HG02571 (cell line): Measurements from ENCODE around the gene OR7D2.
"Not testable (repeated sequence)": the region's sequence is repeated elsewhere in the genome, so short reads cannot be mapped to it uniquely, and the experiment has no call there.

ENCODE experiments used
- ATAC-seq: cut with Tn5 transposase; IDR thresholded peaks from one replicate; pipeline ENCODE4 v1.9.1; 2021; ENCODE audit warnings: mild to moderate bottlenecking, moderate library complexity; ENCODE audit not compliant: unreplicated experiment

The OR7D2 gene

DNA sequence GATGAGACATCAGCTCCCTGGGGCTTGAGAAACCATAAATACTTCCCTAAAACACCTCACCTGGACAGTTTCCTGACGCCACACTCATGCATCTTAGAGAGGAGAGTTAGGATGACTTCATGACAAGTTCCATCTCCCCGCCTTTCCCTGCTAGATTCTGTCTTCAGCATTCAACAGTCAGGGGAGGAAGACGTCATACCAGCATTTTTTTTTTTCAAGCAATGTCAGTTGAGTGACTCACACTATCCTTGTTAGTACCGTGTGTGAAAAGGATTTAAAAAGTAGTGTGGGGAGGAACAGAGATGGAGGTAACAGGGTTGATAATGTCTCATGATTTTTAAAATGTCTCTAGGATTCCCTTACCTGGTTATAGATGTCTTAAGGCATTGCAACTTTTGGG, at the start of gene OR7D2:
Gene OR7D2 (plus strand): TSS at position 79 of the 400 bp plus-strand sequence. CDS start 6,803 bp downstream, outside the sequence.
- ATAC-seq, result no peak

DNA sequence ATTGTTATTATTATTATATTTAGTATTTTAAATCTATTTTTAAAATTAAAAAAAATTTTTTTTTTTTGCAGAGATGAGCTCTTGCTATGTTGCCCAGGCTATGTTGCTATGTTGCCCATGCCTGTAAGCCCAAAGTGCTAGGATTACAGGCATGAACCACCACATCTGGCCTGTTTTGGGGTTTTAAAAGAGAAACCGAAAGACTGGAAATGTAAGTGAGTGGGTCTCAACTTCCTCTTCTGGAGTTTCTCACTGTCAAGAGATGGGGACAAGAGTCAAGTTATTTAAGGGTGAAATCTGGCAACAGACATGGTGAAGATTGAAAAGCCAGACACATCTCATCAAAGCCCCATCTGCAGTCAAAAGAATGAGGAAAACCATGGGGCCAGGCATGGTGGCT, 47.8 kb upstream of the OR7D2 start:
- no peak for ATAC-seq

DNA sequence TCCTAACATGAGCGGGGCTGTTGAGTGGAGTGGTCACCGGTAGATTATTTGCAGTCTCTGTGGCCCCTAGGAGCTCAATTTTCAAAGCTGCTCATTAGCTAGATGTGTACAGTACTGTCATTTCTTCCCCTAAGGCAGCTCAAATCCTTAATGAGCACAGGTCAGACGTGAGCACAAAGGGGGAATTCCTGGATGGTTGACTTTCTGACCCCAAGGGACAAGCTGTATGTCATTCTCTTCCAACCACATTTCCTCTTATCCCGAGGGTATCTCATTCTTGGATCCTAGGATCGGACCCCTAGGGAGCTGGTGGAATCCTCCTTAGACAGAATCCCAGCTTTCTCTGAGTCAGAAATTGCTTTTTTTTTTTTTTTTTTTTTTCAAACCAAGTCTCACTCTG, 46.4 kb upstream of the OR7D2 start:
- ATAC-seq, result no peak

DNA sequence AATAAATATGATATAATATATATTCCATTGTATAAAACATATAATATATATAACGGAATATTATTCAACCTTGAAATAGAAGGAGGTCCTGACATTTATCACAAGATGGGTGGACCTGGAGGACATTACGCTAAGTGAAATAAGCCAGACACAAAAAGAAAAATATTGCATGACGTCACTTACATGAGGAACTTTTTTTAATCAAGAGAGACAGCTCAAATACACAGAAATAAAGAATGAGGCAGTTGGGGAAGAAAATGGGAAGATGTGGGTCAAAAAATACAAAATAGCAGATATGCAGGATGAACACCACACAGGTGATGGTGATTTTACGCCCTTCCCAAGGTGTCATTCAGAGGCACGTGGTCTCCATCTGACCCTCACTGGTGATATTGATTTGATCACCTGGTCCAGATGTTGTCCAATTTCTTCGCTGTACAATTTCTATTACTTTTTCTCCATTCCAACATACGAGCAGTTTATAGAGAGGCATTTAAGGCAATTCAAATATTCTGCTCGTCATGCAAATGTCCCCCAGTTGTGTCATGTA, 39.1 kb upstream of the OR7D2 start:
- peak; percentile 12 for ATAC-seq

DNA sequence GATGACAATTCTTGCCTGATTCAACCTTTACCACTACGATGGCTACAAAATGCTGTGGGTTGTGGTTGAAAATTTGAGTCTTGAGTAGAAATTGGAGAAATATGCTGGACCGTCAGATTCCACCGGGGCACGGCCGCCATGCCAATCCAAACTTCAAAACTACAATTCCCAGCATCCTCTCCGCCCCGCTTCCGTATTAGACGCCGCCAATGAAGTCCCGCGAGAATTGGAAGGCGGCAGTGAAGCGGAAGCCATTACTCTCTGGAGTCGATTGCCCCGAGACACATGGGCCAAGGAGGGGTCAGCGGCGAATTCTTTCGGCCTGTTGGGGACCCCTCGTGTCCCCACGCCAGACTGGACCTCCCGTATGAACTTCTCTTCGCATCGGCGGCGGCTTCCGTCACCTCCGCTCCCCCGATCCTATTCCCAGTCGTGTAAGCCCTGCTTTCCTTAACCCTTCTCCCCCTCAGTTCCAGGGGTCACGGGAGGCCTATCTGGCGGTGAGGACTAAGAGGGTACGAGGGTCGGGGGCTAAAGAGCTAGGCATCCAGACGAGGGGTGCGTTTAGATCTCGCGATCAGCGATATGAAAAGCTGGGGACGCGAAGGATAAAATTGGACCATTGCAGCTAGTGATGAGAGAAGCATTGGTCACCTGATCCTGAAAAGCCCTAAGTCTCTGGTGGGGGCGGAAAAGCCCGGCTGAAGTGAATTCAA, 38.5 kb upstream of the OR7D2 start, which contains the start of gene ZNF317:
Gene ZNF317 (plus strand): TSS at position 239 of the 716 bp plus-strand sequence. CDS start 15,620 bp downstream, outside the sequence.
- ATAC-seq, result peak; percentile 96

DNA sequence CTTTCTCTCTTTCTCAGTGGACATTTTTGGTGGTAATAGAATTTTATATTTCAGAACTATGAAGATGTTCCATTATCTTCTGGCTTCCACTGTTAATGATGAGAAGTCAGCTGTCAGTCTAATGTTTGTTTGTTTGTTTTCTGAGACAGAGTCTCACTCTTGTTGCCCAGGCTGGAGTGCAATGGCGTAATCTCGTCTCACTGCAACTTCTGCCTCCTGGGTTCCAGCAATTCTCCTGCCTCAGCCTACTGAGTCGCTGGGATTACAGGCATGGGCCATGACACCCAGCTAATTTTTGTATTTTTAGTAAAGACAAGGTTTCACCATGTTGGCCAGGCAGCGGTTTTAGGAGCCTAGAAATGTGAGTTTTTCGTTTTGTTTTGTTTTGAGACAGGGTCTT, 33.9 kb upstream of the OR7D2 start:
- no peak for ATAC-seq

DNA sequence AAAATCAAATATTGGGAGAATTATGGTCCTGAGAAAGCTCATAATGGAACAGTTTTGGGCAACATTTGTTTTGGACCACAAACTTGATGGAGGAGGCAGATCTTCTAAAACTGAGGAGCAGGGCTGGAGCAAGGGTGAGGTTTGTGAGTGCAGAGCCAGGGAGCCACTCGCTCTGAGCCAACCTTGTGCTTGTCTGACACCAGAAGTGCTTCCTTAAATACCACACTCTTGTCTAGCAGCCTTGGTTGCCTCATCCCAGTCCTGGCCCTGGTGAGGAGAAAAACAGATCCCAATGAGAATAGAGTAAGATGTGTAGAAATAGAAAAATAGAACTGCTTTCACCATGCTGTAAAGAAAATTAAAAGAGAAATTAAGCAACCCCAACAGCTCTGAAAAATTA, 31.9 kb upstream of the OR7D2 start:
- no peak for ATAC-seq

DNA sequence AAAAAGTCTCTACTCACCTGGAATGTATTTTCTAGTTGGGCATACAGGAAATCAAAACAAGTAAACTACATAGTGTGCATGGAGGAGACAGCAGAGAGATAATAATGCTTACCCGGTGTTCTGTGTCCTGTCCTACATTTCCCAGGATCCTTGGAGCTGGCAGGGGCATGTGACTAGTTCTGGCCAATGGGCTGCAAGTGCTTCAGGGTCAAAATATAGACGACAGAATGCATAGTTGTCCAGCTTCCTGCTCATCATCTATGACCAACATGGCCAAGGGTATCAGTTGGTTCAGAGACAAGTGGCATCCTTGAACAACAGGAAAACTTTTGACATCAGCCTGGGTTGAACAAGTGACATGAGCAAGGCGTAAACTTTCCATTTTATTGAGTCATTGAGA, 30.1 kb upstream of the OR7D2 start:
- no peak for ATAC-seq

DNA sequence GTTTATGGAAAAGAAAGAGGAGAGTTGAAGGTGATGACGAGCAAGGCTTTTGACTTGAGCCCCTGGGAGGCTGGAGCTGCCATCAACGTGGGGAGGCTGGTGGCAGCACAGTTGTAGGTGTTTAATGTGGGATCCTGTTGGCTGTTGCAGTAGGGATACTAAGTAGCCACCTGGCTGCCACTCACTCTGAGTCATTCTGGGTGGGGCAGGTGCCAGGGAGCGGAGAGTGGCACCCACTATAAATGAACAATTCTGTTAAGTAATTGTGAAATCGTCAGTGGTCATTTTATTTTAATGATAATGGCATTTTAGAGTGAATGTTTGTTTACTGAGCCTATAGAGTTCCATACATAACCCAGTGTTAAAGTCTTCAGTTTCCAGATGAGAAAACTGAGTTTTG, 28.8 kb upstream of the OR7D2 start:
- ATAC-seq, result no peak

DNA sequence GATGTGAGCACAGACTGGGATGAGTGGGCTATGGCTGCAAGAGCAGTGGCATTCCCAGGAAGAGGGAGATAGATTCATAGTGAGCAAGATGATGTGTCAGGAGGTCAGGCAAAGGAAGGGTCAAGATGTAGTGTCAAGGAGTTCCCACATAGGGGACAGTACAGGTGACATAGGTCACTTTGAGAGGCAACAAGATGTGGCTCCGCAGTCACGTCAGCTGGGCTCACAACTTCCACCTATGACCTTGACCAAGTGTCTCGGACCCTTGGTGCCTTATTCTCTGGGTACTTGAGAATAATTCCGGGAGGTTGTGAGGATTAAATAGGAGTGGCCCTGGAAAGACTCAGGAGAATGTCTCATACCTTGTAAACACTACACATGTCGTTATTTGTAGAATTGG, 28.1 kb upstream of the OR7D2 start:
- ATAC-seq, result no peak

DNA sequence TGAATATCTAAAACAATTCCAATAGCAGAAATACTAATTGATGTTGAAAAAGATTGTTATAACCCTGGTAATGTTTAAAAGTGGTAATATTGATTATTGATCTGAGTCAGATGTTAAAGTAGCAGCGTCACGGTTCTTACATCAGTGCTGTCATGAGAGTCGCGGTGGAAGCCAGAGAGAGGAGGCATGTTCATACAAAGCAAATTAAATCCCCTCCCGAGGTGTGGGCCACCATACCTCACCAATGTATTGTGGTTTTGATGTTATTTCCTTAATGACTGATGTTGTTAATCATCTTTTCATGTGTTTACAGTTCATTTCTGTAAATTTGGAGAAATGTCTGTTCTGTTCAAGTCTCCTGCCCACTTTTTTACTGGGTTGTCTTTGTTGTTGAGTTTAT, 27.4 kb upstream of the OR7D2 start:
- no peak for ATAC-seq

DNA sequence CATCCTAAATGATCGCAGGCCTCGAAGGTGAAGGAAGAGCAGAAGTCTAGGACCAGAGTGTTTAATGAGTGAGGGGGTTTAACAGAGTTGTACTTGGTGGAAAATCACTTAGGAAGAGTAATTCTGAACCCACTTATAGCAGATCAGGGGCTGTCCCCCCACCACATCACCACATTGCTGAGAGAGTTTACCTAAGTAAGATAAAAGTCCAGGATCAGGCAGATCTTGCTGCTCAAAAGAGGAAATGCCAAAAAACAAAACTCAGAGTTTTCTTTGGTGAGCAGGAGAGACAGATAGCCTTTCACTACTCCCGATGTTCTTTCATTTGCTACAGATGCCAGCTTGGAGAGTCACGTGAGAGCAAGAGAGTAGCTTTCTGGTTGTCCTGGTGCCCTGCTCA, 23.2 kb upstream of the OR7D2 start:
- ATAC-seq, result no peak

DNA sequence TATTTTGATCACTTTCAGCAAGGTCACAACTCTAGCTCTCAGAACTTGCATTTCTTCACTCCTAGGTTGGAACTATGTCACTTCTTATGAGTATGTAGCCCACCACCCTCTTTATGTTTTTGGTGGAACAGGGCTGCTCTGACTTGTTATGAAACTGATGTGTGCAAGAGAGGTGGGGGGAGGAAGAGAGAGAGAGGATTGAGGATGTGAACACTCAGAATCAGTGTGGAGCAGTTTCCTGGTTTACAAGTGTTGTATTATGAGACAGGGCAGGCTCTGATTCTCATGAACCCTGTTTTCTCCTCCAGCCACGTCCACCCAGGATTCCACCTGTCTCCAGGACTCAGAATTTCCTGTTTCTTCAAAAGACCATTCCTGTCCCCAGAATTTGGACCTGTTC, 22.5 kb upstream of the OR7D2 start:
- no peak for ATAC-seq

DNA sequence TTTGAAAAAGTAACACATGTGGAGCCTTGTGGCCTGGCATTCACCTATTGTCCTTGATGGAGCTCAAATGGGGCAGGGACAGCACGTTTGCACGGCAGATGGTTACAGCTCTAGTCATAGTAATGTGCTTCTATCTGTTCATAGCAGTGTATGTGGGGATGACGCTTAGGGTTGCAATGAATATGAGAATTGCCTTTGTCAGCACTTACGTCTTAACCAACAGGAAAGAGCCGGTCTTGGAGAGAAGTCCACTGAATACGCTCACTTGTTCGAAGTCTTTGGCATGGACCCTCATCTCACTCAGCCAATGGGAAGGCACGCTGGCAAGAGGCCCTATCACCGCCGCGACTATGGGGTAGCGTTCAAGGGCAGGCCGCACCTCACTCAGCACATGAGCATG, 18.9 kb upstream of the OR7D2 start:
- no peak for ATAC-seq

DNA sequence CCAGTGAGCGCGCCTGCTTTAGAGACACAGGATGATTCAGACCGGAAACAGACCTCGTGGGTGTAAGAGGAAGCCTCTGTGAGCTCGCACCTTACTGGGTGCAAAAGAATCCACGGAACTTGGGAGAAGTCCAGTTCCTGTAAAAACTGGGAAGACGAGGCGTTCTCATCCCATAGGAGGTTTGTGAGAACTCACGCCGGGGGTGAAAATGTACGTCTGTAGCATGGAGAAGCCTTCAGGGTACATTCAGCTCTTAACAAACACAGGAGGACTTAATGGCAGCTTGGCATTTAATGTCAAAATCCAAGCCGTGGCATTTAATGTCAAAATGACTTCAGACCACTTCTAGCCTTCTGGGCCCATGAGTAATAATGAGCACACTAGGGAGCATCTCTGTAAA, 17.4 kb upstream of the OR7D2 start:
- no peak for ATAC-seq

DNA sequence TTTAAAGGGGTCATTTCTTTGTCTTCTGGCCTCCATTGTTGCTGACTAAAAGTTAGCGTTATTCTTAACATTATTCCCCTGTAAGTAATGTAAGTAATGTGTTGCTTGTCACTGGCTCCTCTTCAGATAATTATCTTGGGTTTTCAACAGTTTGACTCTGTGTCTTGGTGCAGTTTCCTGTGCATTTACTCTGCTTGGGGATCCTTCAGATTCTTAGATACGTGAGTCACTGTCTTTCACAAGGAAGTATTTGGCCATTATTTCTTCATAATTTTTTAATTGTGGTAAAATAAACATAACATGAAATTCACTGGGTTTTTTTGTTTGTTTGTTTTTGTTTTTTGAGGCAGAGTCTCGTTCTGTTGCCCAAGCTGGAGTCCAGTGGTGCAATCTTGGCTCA, 13.5 kb upstream of the OR7D2 start:
- no peak for ATAC-seq

DNA sequence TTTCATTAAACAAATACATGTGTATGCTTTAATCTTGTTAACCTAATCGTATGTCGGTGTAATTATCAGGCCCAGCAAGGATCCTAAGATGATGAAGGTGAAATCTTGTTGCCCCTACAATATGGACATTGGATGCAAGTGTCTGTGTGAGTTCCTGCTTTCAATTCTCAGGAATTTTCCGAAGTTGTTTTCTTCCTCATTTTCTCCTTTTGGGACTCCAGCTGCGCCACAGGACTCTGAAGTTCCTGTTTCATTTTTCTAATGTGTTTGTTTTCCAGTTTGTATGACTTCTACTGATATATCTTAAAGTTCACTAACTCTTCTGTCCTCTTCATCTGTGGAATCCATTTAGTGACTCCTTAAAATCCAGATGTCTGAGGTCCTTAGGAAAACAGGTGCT, 11.9 kb upstream of the OR7D2 start:
- ATAC-seq, result no peak

DNA sequence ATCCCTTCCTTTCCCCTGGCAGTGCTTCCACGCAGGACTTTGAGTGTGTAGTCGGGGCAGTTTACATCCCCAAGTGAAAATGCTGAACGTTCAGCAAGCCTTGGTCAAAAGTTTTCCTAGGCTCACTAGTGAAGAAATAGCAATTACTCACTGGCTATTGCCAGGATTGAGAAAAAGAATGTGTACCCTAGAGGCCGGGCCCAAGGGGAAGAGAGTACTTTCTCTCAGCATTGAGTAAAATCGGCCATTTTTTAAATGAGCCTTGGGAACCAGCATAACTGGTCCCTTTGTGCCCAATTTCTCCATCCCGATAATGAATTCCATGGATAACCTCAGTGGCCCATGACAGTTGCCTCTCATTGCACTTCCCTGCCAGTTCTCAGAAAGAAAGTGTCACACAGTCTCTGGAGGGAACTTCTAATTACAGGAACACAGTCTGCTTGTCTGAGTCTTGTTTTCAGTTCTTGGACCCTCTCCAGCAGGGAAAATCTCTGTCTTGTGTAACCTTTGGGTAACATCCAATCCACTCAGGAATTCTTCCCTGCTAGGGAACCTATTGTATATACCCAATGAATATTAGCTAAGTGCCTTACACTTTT, 7.3 kb upstream of the OR7D2 start:
- no peak for ATAC-seq

DNA sequence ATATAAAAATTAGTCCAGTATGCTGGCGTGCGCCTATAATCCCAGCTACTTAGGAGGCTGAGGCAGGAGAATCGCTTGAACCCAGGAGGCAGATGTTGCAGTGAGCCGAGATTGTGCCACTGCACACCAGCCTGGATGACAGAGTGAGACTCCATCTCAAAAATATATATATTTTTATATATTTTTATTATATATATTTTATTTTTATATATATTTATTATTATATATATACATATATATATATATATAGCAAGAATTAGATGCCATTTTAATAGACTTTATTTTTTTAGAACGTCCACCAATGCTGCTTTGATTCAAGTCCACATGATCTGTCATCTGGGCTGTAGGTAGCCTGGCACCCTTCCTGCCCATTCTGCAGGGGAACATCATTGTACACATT, 3.5 kb upstream of the OR7D2 start:
- ATAC-seq, result no peak

DNA sequence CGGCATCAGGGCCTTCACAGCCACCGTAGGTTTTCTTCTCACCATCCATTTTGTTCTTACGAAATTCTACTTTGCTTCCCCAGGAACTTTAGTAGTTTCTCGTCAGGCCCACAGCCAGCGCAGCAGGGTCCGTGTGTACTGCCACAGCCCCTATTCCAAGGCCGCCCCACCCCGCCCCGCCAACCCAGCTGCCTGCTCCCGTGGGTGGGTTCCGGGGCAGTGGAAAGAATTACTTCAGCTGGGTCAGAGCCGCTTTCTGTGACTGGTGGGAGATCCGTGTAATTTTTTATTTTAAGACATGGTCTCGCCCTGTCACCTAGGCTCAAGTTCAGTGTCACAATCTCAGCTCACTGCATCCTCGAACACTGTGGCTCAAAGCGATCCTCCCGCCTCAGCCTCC, 4.2 kb downstream of the OR7D2 start:
- no peak for ATAC-seq

DNA sequence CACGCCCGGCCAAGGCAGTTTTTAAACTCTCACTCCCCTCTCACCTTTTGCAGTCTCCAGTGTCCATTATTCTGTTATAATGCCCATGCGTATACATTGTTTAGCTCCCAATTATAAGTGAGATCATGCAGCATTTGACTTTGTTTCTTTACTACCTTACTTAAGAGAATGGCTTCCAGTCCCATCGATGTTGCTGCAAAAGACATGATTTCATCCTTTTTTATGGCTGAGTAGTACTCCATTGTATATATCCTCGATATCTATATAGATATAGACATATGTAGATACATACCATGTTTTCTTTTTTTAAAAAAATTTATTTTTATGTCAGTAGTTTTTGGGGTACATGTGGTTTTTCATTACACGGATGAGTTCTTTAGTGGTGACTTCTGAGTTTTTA, 8.4 kb downstream of the OR7D2 start:
- ATAC-seq, result no peak

DNA sequence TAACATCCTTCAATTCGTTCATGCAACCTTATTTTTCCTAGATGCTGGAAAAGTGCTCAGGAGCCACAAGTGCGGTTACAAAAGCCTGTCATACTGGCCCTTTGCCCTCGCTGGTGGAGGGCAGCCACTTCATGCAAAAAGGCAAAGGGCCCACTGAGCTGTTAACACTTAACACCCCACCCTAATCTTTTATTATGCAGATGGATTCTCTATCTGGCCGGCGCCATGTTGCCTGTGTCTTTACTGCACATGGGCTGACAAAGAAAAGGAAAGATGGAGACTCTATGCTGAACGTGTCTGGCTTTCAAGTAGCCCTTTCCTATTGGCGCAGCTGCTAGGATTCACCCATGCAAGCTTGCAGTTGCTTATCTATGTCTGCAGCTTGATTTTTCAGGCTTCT, 10.8 kb downstream of the OR7D2 start:
- ATAC-seq, result no peak

DNA sequence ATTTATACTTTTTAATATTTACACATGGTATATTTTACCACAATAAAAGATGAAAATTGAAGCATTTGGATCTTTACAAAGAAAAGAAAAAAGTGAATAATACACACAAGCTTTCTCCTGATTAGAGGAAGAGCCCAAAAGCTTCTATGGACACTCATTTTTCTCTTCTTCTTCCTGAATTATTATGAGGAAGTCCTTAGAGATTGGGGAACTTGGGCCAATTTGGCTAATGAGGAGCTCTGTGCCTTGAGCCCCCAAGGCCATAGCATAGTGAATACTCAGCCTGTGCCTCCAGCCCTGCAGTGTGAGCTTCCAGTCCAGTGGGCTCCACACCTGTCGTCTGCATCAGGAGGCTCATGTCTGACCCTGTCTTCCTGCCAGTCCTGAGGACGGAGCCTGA, 19.3 kb downstream of the OR7D2 start:
- not testable (repeated sequence) for ATAC-seq
